ENCODE data around the gene PAX5.

Gene PAX5

DNA sequence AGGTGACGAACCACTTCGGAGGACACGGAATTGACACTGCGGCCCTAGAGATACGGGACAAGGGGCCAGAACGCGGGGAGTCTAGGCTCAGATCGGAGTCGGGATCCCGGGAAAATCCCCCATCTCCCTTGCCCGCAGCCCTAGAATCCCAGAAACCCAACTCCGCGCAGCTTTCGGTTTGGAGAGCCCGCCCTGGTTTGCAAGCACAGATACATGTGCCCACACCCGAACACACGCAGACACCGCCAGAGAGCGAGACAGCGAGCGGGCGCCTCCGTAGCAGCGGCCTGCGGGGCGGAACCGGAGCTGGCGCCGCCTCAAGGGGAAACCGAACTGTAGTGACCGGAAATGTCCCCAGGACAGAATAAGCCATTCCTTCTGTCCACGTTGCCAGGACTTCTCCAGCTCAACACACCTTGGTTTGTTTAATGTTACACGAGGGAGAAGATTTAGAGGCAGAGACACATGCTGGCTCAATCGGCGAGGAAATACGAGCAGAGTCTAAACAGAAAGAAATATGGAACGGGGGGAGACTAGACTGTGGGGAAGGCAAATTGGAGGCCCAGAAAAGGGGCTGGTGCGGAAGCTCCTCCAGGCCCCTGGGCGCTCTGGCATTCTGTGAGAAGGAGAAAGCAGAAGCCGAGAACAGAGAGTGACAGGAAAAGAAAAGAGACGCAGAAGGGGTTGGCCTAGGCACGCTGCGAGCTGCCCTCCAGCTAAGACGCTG lies 2.9 kb upstream of the PAX5 start:
- DNase-seq, result peak; percentile 64

DNA sequence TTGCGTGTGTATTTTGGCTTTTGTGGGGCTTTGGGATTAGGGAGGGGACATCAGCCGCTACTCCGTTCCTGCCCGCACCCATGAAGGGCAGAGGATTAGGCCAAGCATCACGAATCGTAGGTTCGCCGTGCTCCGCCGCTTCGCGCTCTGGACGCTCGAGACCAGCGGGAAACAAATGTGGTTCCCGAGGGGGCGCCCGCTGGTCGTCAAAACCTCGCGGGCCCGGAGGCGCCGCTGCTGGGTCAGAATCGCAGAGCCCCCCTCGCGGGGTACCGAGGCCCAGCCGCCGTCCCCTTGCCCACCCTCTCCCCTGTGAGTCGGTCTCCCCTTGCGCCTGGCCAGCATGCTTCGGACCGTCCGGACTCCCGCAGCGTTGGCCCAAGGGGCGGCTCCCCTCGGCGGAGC lies 2.3 kb upstream of the PAX5 start:
- DNase-seq, result peak; percentile 36

DNA sequence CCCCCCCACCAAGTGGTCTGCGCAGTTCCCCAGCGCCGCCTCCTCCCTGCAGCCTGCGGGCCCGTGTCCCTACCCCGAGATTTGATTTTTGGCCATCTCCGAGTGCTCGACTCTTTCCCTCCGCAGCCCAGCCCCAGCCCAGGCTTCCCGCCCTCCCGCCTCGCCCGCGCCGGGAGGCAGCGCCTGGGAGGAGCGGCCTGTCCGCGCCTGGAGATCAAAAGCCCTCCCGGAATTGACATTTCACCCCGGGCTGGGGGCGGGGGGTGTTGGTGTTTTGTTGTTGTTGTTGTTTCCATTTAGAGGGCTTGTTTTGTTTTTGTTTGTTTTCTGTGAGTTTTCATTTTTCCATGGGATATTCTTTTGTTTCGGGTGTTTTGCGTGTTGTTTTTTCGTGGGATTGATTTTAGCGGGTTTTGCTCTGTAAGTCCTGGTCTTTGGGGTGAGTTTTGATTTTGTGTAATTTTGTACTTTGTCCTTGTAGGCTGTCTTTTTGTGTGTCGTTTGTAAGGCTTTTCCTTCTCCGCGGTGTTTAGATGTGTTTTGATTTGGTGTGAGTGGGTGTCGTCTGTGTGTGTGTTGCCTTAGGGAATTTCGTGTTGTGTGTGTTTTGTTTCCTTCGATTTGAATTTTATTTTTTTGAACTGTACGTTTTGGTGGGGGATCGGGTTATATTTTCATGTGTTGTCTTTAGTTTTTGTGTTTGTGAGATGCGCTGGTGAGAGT lies 1.7 kb upstream of the PAX5 start:
- DNase-seq, result no peak

DNA sequence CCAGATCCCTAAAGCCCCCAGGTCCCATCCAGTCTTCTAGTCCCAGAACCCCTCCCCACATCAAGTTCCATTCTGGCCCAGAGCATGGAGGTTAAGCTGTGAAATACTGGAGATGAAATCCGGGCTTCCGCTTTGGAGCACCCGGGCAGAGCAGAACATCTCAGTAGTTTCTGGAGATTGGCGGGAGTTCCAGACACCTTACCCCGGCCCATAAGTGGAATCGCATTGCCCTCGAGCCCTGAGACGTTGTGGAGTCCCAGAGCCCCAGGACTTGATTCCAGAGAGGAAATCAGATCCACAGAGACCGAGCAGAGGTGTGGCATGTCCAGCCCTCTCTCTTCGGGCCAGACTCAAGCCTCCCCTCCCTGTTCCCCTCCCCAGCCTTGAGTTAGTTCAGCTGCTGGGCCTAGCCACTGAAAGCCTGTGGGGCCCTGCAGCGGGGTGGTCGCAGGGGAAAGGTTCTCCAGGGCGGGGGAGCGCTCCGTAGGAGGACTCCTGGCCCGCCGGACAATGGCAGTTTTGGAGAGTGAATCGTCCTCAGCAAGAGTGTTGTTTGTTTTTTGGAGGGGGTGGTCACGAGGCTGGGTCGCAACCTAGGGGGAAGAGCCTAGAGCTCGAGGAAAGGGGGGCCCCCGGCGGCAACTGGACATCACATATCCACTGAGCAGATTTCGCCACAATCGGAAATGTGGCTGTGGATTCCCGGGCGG lies 1.0 kb upstream of the PAX5 start:
- no peak for DNase-seq

- peak; percentile 72 for DNase-seq
These were observed 353 bp upstream of the PAX5 start for GRCh38 chr9:37034305-37034937.

DNA sequence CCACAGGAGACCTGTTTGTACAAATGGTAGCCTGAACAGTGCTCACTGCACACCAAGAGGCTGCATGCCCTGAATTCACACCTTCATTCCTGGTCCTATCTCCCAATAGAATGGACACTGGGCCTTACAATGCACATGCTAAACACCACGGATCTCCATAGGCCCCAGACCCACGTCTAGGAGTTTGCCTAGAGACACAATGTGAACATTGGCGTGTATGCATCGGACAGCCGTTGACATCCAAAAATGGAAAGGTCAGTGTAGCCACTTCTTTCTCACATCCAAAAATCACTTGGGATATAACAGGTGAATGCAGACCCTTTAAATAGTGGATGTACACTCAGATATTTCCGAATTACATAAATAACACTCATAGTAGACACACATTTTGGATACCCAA lies 927 bp downstream of the PAX5 start:
- no peak for DNase-seq

- no peak for DNase-seq
These were observed 1.4 kb downstream of the PAX5 start for GRCh38 chr9:37032713-37033112.

DNA sequence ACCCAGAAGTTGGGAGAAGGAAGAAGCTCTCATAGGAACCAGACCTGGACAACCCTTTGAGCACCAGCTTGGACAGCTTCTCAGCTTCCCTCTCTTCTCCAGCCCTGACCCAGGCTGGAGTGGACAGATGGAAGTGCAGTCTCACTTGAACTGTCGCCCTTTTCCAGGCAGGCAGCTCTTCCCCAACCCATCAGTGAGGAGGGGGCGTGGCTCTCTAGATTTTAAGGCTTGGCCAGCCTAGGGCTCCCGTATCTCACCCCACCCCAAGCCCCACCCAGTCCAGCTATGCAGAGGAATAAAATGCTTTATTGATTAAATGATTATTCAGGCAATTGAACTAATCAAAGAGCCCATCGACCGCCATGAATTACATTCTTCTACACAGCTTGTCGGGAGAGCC lies 2.2 kb downstream of the PAX5 start:
- DNase-seq, result no peak

- DNase-seq, result no peak
These were observed 3.0 kb downstream of the PAX5 start for GRCh38 chr9:37031081-37031480.

- DNase-seq, result no peak
These were observed 3.5 kb downstream of the PAX5 start for GRCh38 chr9:37030611-37030939.

DNA sequence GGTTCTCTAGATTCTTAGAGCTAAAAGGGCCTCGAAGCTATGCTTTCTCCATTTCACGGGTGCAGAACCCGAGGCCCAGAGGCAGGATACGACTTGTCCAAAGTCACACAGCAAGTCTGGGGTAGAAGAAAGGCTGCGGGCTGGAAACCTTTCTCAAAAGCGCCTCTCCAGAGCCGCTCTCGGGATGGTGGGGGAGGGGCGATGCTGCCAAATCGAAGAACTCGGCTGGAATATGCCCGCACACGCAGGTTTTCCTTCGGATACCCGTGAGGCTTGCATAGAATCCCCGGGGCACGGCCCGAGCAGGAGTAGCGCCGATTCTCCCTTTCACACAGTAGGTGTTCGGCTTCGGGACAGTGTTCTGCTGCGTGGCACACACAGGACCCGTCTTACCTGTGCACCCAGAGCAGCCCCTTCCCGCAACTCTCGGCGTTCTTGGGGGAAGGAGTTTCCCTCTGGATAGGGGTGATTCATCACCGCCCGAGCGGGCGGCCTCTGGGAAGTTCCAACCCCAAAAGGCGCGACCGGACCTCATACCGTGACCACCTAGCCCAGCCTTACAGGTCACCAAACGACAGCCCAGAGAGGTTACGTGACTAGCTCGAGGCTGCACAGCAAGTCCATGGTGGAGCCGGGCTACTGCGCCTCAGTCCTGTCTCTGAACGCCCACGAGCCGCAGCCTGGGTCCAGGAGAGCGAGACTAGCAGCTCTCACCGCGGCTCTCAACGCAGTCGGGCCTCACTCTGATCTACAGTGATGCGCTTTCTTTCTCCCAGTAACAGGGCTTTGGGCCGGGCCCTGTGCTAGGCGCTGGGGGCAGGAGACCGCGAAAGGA lies 4.1 kb downstream of the PAX5 start:
- DNase-seq, result no peak

GRCh38 chr9:37029304-37029775 lies 4.7 kb downstream of the PAX5 start:
- DNase-seq, result no peak

DNA sequence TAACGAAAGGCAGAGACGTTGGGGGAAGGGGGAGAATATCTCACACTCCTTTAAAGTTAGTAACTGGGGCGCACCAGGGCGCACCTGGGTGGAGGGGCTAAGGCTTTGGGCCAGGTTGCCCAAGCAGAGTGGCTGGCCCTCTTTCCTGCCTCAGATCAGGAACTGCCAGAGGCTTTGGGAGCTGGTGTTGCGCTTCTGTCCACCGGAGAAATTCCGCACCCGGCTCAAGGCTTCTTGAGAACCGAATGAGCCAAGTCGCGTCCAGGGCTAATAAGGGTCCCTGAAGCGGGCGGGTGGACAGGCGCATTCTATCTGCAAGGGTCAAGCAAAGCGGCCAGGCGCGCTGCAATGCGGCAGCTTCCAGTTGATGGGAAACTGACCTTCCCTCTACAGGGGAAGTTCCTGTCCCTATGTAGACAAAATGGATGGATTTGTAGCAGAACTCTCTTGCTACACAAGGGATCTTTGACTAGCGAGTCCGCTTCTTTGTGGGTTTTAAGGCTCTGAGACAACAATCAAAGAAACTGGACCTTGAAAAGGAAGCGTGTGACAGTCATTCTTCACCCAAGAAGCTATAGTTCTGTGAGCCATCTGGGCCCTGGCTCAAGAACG lies 5.5 kb downstream of the PAX5 start:
- no peak for DNase-seq

DNA sequence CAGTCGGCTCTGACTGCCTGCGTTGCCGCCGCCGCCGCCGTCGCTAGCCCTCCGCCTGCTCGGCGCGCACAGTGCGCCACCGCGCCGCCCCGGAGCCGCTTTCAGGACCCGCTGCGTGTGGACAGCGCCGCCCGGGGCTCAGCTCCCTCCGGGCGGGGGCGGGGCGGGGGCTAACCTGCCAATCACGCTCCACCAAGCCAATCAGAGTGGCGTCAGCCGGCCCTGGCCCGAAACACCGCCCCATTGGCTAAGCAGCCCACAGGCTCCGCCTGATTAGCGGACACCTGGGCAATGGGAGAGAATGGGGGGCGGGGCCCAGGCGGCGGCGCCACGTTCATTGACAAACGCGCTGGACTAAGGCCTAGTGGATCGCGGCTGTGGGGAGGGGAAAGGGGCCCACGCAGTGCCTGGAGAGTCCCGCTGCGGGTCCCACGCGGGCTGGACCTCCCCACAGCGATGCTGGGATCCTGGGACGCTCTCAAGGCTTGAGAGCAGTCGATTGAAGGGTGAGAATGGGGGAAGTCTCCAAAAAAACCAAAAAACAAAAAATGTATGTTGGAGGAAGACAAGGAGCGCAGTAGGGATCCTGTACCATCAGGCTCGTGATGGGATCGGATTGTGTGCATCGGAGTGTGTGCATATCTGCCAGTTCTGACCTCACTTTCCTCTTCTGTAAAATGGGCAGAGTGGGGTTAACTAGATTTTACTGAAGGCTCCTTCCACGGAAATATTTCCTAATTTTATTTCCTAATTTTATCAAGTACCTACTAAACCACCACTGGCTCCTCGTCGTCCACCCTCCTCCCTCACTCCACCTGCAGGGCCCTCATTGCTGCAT lies 6.3 kb downstream of the PAX5 start:
- peak; percentile 98 for DNase-seq

DNA sequence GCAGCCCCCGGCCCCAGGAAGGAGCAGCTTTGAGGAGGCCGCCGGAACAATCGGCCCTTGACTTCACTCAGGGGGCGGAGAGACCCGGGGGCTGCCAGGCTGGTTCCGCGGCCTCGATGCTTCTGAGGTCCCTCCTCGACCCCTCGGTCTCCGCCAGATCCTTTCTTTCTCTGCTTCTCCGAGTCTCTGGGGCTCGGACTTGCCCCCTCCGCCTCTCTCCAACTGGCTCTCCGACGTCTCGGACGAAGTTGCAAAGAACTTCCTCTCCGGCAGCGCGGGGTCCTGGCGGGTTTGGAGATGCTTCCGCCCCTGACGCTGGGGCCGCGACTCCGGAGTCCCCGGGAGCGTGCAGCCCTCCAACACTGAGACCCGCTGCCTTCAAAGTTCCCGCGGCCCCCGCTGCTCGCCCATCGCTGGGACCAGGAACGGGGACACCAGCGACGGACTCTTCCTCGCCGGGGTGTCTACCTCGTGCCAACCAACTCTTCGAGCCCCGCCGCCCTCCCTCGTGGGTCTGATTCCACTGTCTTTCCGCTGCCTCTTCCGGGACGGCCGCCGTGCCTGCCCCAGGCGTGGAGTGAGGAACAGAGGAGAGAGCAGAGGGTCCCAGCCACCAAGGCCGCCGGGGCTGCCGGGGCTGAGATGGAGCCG lies 7.0 kb downstream of the PAX5 start:
- DNase-seq, result no peak

DNA sequence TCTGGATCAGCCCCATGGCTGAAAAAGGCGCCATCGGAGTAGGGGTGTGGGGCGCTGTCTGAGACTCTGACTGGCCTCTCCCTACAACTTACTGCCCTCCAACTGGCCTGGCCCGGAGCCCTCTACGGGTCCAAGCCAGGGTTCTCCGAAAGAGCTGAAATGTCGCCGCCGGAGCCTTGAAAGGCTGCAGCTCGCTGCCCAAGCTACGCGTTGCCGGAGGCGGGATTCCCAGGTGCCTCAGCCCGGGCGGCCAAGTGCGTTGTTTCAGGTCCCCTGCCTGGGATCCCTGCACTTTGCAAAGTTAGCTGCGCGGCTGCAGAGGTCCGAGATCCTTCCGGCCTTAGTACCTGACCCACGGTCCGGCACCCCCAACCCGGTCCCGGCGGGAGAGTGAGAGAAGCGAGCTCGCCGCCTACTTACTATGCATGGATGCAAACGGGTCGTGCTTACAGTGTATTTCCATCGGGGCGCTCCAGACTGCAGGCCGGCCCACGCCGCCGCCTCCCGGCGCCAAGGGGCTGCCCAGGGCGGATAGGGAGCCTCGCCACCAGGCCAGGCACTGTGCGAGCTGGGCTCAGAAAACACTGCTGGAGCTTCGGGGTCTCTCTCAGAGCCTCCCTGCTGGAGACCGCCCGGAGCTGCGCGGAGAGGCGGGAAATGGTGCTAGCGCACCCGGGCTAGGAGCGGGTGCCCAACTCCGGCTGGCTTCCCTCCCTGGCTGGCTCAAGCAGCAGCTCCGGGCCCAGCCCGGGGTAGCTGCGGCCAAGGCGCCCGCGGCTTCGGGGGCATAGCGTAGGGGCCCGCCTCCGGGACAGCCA lies 7.7 kb downstream of the PAX5 start:
- DNase-seq, result peak; percentile 24

DNA sequence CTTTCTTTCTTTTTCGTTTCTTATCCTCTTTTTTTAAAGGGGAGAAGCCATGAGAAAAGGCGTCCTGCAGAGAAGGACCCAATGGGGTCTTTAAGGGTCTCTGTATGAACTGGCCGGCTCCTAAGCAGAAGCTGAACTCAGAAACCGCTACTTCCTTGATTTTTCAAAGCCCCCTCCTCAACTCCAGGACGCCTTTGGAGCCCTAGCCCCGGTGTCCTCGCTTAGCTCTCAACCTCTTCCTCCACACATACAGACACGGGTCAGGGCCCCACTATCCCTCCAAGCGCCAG lies 8.3 kb downstream of the PAX5 start:
- no peak for DNase-seq

DNA sequence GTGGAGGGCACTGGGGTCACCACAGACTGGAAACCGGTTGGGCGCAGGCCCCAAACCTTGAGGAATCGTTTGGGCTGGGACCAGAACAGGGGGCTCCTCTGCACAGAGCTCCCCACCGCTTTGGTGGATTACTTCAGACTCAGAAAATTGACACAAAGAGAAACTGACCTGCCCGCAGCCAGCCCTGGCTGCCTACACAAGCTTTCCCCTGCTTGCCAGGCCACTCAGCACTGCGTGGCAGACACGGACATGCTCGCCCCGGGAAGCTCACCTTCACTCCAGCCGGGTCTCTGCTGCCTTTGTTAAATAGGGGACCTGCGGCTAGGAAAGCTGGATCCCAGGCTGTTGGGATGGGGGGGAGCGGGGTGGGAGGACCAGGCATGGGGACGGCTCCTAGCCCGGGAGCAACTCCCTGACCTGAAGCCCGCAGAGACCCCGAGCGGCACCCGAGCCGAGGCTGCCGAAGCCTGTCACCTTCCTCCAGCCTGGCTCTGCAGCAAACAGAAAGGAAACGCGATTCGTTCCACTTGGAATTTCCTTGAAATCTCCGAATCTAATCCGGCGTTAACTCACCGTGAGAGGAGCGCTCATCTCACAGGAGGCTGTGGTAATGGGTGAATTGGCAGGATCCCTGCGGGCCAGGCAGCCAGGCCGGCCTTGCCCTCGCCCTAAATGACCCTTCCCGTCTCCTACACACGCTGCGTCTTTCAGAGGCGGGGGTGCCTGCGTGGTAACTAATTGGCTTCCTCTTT lies 8.8 kb downstream of the PAX5 start:
- no peak for DNase-seq

DNA sequence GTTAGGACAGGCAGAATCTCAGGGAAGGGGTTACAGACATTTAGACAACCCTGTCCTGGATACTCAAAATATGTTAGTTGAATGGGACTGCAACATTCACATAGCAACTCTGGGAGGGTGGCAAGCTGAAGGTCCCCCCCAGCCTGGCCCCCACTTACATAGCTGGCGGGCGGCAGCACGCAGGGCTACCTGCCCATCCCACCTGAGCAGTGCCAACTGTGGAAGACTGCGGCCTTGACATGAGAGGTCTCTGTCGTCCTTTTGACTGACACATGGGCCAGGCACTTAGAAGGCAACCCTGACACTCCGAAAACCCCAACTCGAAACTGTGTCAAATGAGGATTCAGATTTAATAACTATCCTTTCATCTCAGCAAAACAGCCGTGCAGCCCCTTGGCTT lies 16.5 kb downstream of the PAX5 start:
- DNase-seq, result no peak
